Adrenal gland (tissue), 12 donors: ENCODE results near the gene OLFM1. TPM values are rescaled to one million over a fixed set of nuclear protein-coding genes. Genes with fewer than 3 reads are reported as not detected.

Experiments
- DNase-seq, 7 donors: peaks; one replicate each; pipeline ENCODE4 v3.0.0-alpha.2; 2019 to 2020
- H3K27ac ChIP-seq, 5 donors: fragments of 200-600 bp; sonication (generic) in 4 of 5; 1 replicate in 3 of 5; 2 replicates in 2 of 5; pipeline versions ENCODE4 v1.5.1 to v1.8.0; 2016 to 2020; ENCODE audit warnings: mild to moderate bottlenecking in 1 of 5
- H3K27me3 ChIP-seq: fragments of 200-600 bp; 2 replicates; pipeline ENCODE4 v1.8.0; 2021
- H3K36me3 ChIP-seq, 2 donors: fragments of 200-600 bp; replicated peaks in 1 of 2; 1 replicate in 1 of 2; 2 replicates in 1 of 2; pipeline versions ENCODE4 v1.5.1 to v1.8.0; 2018 to 2022
- H3K4me1 ChIP-seq, 2 donors: fragments of 200-600 bp; replicated peaks in 1 of 2; 1 replicate in 1 of 2; 2 replicates in 1 of 2; pipeline versions ENCODE4 v1.5.1 to v1.8.0; 2018 to 2021
- H3K4me3 ChIP-seq, 4 donors: fragments of 200-600 bp; sonication (generic) in 3 of 4; one replicate each; pipeline ENCODE4 v1.5.1; 2016 to 2018
- H3K9me3 ChIP-seq, 3 donors: fragments of 200-600 bp; sonication (generic) in 1 of 3; replicated peaks in 1 of 3; 1 replicate in 2 of 3; 2 replicates in 1 of 3; pipeline versions ENCODE4 v1.5.1 to v1.8.0; 2016 to 2021
- POLR2A ChIP-seq, 2 donors: fragments of 450-650 bp; IDR thresholded peaks; one replicate each; pipeline ENCODE4 v1.6.1; 2017; ENCODE audit warnings: antibody characterized with exemption in 2 of 2, mild to moderate bottlenecking in 2 of 2, moderate library complexity in 1 of 2
- WGBS, 4 donors: extraction: QIAGEN DNeasy Blood & Tissue Kit in 2 of 4; methylation state at CpG; one replicate each; pipeline versions ENCODE4 v1.1.5 to v1.1.7; 2013 to 2017; 5-methylcytosine and 5-hydroxymethylcytosine counted together
- intact Hi-C, 2 donors: fragments of 100-400 bp; cut with DNase I; formaldehyde crosslinking; loops; one replicate each; pipeline versions ENCODE4 v1.14.1 to v1.15.0; 2022 to 2023
- polyA plus RNA-seq, 3 donors: library from polyadenylated mRNA; stranded (reverse); fragments of 200-250 nt in 2 of 3; fragments of 350-450 nt in 1 of 3; fragmentation: Illumina TruSeq in 1 of 3; extraction: RNeasy Lipid Tissue Mini Kit (QIAGEN cat#74804) in 1 of 3; gene quantifications; one replicate each; pipeline ENCODE4 v1.2.3, GENCODE V29; 2013 to 2014
- total RNA-seq, 9 donors: library from RNA; depleted of rRNA in 4 of 9; stranded (reverse); fragments of >200 nt in 4 of 9; fragments of 120-200 nt in 1 of 9; fragmentation: NEBNext Ultra II Directional in 1 of 9; extraction: Animal tissue kit (Norgen Biotek cat#: 25700) in 1 of 9; gene quantifications; one replicate each; pipeline versions ENCODE4 v1.1.0 to v1.2.4, GENCODE V29; 2013 to 2023
- TF ChIP-seq, protein P1 (sequence below), 6 experiments: fragments of 450-650 bp in 4 of 6; fragments of 200-600 bp in 2 of 6; sonication (generic) in 1 of 6; IDR thresholded peaks; 1 replicate in 5 of 6; 2 replicates in 1 of 6; pipeline versions ENCODE4 v1.5.1 to v1.8.0; 2016 to 2021; ENCODE audit warnings: antibody characterized with exemption in 6 of 6, mild to moderate bottlenecking in 2 of 6, moderate library complexity in 1 of 6
- donor health status: healthy with polysubstance abuse.
- donor health status: Bipolar disorder and iron deficiency.
- donor health status: DM: yes; HTN: yes; CAD: no.
- donor health status: DM: no; HTN: no; CAD: no.
- donor health status: DM: no; HTN: no; CAD: no.
- donor health status: DM: yes; HTN: yes; CAD: no.

The OLFM1 gene
- total and polyA plus RNA-seq, 12 donors: 2.5 to 48.0 (median 28.0) TPM

DNA sequence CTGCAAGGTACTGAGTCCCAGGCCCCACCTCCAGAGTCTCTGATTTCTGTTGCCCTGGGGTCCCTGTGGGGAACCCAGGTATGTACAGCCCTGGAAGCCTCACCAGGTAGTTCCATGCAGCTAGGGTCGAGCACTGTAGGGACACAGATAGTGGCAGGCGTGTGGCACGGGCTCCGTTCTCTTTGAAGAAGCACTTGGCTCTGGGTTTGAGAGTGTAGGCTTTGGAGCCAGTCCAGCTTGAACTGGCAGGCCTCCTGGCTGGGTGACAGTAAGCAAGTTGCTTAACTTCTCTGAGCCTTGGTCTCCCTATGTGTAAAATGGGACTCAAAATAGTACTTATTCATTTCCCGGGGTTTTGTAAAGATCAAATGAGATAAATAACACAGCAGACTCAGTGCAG, 5.6 kb downstream of the OLFM1 start:
- H3K9me3 ChIP-seq: no peaks in the 10 kb centered on the region
- peaks cover 16% of the 10 kb centered on the region for H3K27me3 ChIP-seq
- no peak overlapping the region for H3K4me3 ChIP-seq
- H3K27ac ChIP-seq: no peak overlapping the region
- TF ChIP-seq POLR2A (IDR thresholded peaks at IDR 0.05): no peak
- TF ChIP-seq, protein P1, sequence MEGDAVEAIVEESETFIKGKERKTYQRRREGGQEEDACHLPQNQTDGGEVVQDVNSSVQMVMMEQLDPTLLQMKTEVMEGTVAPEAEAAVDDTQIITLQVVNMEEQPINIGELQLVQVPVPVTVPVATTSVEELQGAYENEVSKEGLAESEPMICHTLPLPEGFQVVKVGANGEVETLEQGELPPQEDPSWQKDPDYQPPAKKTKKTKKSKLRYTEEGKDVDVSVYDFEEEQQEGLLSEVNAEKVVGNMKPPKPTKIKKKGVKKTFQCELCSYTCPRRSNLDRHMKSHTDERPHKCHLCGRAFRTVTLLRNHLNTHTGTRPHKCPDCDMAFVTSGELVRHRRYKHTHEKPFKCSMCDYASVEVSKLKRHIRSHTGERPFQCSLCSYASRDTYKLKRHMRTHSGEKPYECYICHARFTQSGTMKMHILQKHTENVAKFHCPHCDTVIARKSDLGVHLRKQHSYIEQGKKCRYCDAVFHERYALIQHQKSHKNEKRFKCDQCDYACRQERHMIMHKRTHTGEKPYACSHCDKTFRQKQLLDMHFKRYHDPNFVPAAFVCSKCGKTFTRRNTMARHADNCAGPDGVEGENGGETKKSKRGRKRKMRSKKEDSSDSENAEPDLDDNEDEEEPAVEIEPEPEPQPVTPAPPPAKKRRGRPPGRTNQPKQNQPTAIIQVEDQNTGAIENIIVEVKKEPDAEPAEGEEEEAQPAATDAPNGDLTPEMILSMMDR (IDR thresholded peaks at IDR 0.05): no peak
- no peak for DNase-seq
- peaks cover 0 to 6% of the 10 kb centered on the region in 2 donors for H3K4me1 ChIP-seq
- WGBS, 4 donors: 73 to 88% (median 78%) methylated on average over 2 to 5 of the region's 5 CpGs
- intact Hi-C loops: no loop called here
- no peaks in the 10 kb centered on the region for H3K36me3 ChIP-seq

DNA sequence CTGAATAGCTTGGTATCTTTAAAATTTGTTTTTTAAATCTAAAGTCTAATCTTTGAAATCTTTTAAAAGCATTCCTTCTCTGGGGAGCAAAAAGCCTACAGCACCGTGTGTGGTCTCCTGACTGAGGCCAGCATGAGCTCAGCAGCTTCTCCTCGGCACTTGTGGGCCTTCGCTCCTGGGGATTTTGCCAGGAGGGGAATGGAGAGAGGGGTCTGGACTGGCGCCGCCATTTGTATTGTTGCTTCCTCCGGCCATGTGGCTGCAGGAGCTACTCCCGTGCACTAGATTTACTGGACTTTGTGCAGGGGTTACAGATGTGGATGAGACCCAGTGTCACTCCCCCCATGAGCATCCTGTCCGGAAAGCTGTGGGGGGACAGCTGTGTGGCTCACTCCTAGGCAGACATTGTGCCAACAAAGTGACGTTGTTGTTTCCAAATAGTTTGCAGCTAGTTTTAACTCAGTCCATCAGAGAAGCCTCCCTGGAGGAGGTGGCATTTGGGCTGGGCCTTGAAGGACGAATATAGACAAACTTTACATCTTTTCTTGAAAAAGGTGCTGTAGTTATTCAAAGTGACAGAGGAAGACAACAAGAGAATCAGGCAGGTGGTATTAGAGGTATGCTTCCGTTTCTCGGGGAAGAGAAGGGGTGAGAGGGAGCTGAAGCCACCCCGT, 6.6 kb downstream of the OLFM1 start:
- H3K4me1 ChIP-seq: no peaks in the 10 kb centered on the region
- TF ChIP-seq POLR2A (IDR thresholded peaks at IDR 0.05): no peak
- TF ChIP-seq, protein P1 (IDR thresholded peaks at IDR 0.05): no peak
- no peak for DNase-seq
- intact Hi-C loops: no loop called here
- no peaks in the 10 kb centered on the region for H3K36me3 ChIP-seq
- no peaks in the 10 kb centered on the region for H3K9me3 ChIP-seq
- no peak overlapping the region for H3K4me3 ChIP-seq
- no peak overlapping the region for H3K27ac ChIP-seq
- peaks cover 7% of the 10 kb centered on the region for H3K27me3 ChIP-seq
- WGBS, 4 donors: 76 to 91% (median 83%) methylated on average over 11 to 13 of the region's 13 CpGs

DNA sequence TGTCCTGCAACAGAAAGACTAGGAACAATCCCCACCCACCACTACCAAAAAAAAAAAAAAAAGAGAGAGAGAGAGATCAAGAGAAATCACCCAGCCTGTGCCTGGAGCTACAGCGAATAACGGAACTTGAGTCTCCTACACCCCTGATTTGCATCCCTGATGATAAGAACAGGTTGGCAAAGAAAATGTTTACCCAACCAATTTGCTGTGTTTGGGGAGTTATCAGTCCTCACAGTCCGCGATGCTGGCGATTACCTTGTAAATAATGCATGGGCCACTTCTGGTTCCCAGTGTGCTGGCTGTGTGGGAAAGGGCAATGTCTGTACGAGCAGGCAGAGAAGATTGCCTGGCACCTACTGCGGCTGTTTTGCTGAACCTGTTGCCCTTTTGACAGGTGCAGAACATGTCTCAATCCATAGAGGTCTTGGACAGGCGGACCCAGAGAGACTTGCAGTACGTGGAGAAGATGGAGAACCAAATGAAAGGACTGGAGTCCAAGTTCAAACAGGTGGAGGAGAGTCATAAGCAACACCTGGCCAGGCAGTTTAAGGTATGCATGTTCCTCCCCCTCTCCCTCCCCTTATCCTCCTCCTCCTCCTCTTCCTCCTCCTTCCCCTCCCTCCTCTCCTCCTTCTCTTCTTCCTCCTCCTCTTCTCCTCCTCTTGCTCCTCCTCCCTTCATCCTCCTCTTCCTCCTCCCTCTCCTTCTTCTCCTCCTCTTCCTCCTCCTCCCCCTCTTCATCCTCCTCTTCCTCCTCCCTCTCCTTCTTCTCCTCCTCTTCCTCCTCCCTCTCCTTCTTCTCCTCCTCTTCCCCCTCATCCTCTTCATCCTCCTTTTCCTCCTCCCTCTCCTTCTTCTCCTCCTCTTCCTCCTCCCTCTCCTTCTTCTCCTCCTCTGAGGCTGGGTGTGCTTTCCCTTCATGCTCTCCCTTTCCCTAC, 8.3 kb downstream of the OLFM1 start:
- intact Hi-C loops: no loop called here
- H3K9me3 ChIP-seq: no peaks in the 10 kb centered on the region
- H3K4me1 ChIP-seq: no peaks in the 10 kb centered on the region
- no peak for DNase-seq
- no peak overlapping the region for H3K4me3 ChIP-seq
- no peak overlapping the region for H3K27ac ChIP-seq
- H3K27me3 ChIP-seq: no peaks in the 10 kb centered on the region
- TF ChIP-seq POLR2A (IDR thresholded peaks at IDR 0.05): no peak
- TF ChIP-seq, protein P1 (IDR thresholded peaks at IDR 0.05): no peak
- no peaks in the 10 kb centered on the region for H3K36me3 ChIP-seq
- WGBS, 4 donors: 75 to 86% (median 80%) methylated on average over 9 of the region's 9 CpGs

DNA sequence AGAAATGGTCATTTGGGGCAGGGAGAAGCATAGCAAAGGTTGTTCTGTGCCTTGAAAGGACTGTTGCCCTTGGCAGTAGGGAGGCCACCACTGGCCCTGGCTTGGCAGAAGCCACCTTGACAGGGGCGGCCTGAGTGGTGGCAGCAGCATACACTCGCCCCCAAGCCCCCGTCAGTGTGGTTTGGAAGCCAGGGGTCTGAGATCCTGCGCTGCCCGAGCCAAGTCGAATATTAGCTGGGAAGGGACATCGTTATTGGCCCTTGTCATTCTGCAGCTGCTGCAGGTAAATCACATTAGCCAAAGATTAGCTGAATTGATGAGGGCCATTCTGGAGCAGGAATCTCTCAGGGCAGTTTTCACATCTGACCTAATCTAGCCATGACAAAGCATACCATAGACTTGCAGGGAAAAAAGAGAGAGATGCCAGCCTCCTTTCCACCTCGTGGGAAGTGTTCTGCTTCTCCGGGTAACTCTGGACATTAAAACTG, 9.0 kb downstream of the OLFM1 start:
- TF ChIP-seq, protein P1 (IDR thresholded peaks at IDR 0.05): no peak
- no peak for TF ChIP-seq POLR2A (IDR thresholded peaks at IDR 0.05)
- no peak for DNase-seq
- Histone ChIP-seq H3K36me3 (no peaks in the 10 kb centered on the region), H3K4me1 (no peaks in the 10 kb centered on the region), H3K27ac (no peak overlapping the region), H3K9me3 (no peaks in the 10 kb centered on the region), H3K27me3 (no peaks in the 10 kb centered on the region), H3K4me3 (no peak overlapping the region)
- intact Hi-C loops: no loop called here
- 83 to 88% (median 85%) methylated on average over 3 to 9 of the region's 9 CpGs for WGBS, 4 donors
